Spleen (tissue), 11 donors: ENCODE results near the gene PRSS27. TPM values are rescaled to one million over a fixed set of nuclear protein-coding genes. Genes with fewer than 3 reads are reported as not detected.
A peak's percentile ranks its signal among the peaks of the same experiment; 100 is the strongest.
"Not testable (repeated sequence)": the region's sequence is repeated elsewhere in the genome, so short reads cannot be mapped to it uniquely, and the experiment has no call there.

Source experiments
- DNase-seq: peaks from one replicate; pipeline ENCODE4 v3.0.0-alpha.2; 2020
- H3K27ac ChIP-seq, 8 donors: fragments of 200-600 bp; sonication (generic) in 7 of 8; 1 replicate in 4 of 8; 2 replicates in 4 of 8; pipeline versions ENCODE4 v1.5.0 to v1.8.0; 2016 to 2021; ENCODE audit warnings: inconsistent platforms in 4 of 8, mild to moderate bottlenecking in 4 of 8, moderate library complexity in 1 of 8
- H3K27me3 ChIP-seq, 7 donors: fragments of 200-600 bp; sonication (generic) in 6 of 7; replicated peaks in 1 of 7; 1 replicate in 4 of 7; 2 replicates in 3 of 7; pipeline versions ENCODE4 v1.5.0 to v1.8.0; 2016 to 2021; ENCODE audit warnings: inconsistent platforms in 3 of 7, mild to moderate bottlenecking in 1 of 7
- H3K36me3 ChIP-seq, 6 donors: fragments of 200-600 bp; sonication (generic) in 5 of 6; 1 replicate in 4 of 6; 2 replicates in 2 of 6; pipeline versions ENCODE4 v1.5.0 to v1.8.0; 2016 to 2021; ENCODE audit warnings: inconsistent platforms in 2 of 6
- H3K4me1 ChIP-seq, 6 donors: fragments of 200-600 bp; sonication (generic) in 5 of 6; 1 replicate in 3 of 6; 2 replicates in 3 of 6; pipeline versions ENCODE4 v1.5.0 to v1.8.0; 2016 to 2021; ENCODE audit warnings: inconsistent platforms in 3 of 6
- H3K4me3 ChIP-seq, 8 donors: fragments of 200-600 bp; sonication (generic) in 7 of 8; 1 replicate in 4 of 8; 2 replicates in 4 of 8; pipeline versions ENCODE4 v1.5.0 to v1.8.0; 2016 to 2021; ENCODE audit warnings: inconsistent platforms in 4 of 8, mild to moderate bottlenecking in 4 of 8, moderate library complexity in 2 of 8
- H3K9me3 ChIP-seq, 8 donors: fragments of 200-600 bp; sonication (generic) in 7 of 8; 1 replicate in 4 of 8; 2 replicates in 4 of 8; pipeline versions ENCODE4 v1.5.0 to v1.8.0; 2016 to 2021; ENCODE audit warnings: inconsistent platforms in 4 of 8
- POLR2A ChIP-seq, 3 donors: fragments of 450-650 bp; IDR thresholded peaks; one replicate each; pipeline ENCODE4 v1.5.1; 2017; ENCODE audit warnings: antibody characterized with exemption in 3 of 3, mild to moderate bottlenecking in 1 of 3
- POLR2AphosphoS5 ChIP-seq, 3 donors: sonication (generic); formaldehyde crosslinking; IDR thresholded peaks; one replicate each; pipeline ENCODE4 v1.5.1; 2017; ENCODE audit warnings: antibody characterized with exemption in 3 of 3
- WGBS, 5 donors: extraction: QIAGEN DNeasy Blood & Tissue Kit in 3 of 5; methylation state at CpG; one replicate each; pipeline versions ENCODE4 v1.1.5 to v1.1.7; 2013 to 2018; 5-methylcytosine and 5-hydroxymethylcytosine counted together
- intact Hi-C: fragments of 100-400 bp; cut with DNase I; formaldehyde crosslinking; loops from one replicate; pipeline ENCODE4 v1.15.0; 2023; ENCODE audit warnings: low total_unique reads
- polyA plus RNA-seq, 3 donors: library from polyadenylated mRNA; stranded (reverse); fragments of 200-250 nt; gene quantifications; one replicate each; pipeline ENCODE4 v1.2.1, GENCODE V29; 2013
- total RNA-seq, 7 donors: library from RNA; depleted of rRNA in 3 of 7; stranded (reverse); fragments of >200 nt in 3 of 7; fragmentation: NEBNext Ultra II Directional in 4 of 7; extraction: Animal tissue kit (Norgen Biotek cat#: 25700) in 4 of 7; gene quantifications; one replicate each; pipeline versions ENCODE4 v1.1.0 to v1.2.1, GENCODE V29; 2016 to 2021
- TF ChIP-seq, protein P1 (sequence below), 11 experiments: fragments of 200-600 bp in 7 of 11; fragments of 450-650 bp in 4 of 11; sonication (generic) in 4 of 11; IDR thresholded peaks in 8 of 11; conservative IDR thresholded peaks in 3 of 11; 1 replicate in 7 of 11; 2 replicates in 4 of 11; pipeline versions ENCODE4 v1.4.0 to v1.8.0; 2016 to 2021; ENCODE audit warnings: antibody characterized with exemption in 11 of 11, inconsistent platforms in 4 of 11, mild to moderate bottlenecking in 1 of 11
- donor health status: healthy with polysubstance abuse.
- donor health status: DM: no; HTN: no; CAD: no; lungs with moderate emphysema.
- donor health status: DM: no; HTN: no; CAD: no.
- donor health status: Bipolar disorder and iron deficiency.
- donor health status: healthy.
- donor health status: DM: no; HTN: no; CAD: no.
- donor health status: DM: yes; HTN: yes; CAD: no.

PRSS27 gene
- total and polyA plus RNA-seq, 10 donors = 0.84 to 2.1 (median 1.2) TPM

DNA sequence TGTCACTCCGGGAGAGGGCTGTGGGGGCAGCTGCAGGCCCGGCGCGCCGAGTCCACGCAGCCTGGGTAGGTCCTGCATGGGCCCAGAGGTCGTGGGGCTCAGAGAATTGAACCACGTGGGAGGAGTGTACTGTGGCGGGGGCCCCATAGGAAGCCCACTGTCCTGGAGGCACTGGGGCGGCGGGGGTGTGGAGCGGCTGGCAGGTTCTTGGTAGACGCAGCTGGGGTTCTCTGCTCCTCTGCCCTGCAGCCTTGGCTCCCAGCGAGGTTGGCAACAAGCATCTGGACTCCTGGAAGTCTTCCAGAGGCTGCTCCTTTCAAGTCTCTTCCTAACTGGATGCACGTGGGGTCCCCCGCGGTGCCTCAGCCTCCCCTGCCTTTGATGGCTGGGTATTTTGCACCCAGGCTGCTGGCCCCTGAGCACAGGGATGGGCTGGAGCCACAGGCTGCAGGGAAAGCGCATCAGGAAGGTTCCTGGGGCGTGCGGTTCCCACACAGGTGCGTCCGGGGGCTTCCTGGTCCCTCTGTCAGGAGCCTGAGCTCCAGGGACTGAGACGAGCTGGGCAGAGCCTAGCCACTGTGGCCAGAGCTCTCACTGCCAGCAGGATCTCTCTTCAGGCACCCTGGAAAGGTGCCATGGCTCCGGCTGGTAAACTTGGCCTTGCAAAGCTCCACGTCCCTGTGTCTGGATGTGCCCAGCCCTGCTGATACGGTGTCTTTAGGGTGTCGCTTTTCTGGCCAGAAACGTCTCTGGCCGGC, 28.4 kb downstream of the PRSS27 start:
- no peak overlapping the region for H3K4me3 ChIP-seq
- DNase-seq = no peak
- peak overlapping the region in 1 of 8 donors; percentile 33 for H3K27ac ChIP-seq
- TF ChIP-seq, protein P1, sequence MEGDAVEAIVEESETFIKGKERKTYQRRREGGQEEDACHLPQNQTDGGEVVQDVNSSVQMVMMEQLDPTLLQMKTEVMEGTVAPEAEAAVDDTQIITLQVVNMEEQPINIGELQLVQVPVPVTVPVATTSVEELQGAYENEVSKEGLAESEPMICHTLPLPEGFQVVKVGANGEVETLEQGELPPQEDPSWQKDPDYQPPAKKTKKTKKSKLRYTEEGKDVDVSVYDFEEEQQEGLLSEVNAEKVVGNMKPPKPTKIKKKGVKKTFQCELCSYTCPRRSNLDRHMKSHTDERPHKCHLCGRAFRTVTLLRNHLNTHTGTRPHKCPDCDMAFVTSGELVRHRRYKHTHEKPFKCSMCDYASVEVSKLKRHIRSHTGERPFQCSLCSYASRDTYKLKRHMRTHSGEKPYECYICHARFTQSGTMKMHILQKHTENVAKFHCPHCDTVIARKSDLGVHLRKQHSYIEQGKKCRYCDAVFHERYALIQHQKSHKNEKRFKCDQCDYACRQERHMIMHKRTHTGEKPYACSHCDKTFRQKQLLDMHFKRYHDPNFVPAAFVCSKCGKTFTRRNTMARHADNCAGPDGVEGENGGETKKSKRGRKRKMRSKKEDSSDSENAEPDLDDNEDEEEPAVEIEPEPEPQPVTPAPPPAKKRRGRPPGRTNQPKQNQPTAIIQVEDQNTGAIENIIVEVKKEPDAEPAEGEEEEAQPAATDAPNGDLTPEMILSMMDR (IDR thresholded peaks at IDR 0.05 in 8 of 11, conservative IDR thresholded peaks at IDR 0.05 in 3 of 11) = no peak
- peak in 1 of 3 donors; percentile 35 for TF ChIP-seq POLR2AphosphoS5 (IDR thresholded peaks at IDR 0.05)
- no peak for TF ChIP-seq POLR2A (IDR thresholded peaks at IDR 0.05)
- H3K4me1 ChIP-seq = peaks cover 12 to 56% (median 45%) of the 10 kb centered on the region in 6 donors
- intact Hi-C loops = no loop called here
- peaks cover 0 to 47% (median 27%) of the 10 kb centered on the region in 6 donors for H3K36me3 ChIP-seq
- 88 to 93% (median 91%) methylated on average over 20 to 29 of the region's 29 CpGs for WGBS, 5 donors
- H3K27me3 ChIP-seq = no peaks in the 10 kb centered on the region
- no peaks in the 10 kb centered on the region for H3K9me3 ChIP-seq

DNA sequence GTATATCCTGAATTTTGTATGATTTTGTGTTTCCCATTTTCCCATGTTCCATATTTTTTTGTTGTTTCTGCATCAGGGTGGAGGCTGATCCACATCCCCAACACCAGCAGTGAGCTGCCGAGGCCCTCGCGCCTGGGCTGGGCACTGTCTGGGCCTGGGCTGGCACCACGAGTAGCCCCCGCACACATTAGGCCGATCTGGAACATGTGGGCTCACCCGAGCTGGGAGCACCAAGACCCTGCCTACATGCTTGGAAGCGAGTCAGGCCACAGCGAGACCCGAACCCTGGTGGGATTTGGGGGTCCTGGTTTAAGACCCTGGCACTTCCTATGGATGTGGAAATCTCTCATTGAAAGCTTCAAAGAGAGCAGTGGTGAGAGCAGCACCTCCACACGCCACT, 29.2 kb downstream of the PRSS27 start:
- TF ChIP-seq, protein P1 (IDR thresholded peaks at IDR 0.05 in 8 of 11, conservative IDR thresholded peaks at IDR 0.05 in 3 of 11) = no peak
- TF ChIP-seq POLR2AphosphoS5 (IDR thresholded peaks at IDR 0.05) (no peak), POLR2A (IDR thresholded peaks at IDR 0.05) (no peak)
- H3K9me3 ChIP-seq = no peaks in the 10 kb centered on the region
- 92 to 95% (median 94%) methylated on average over 11 of the region's 11 CpGs for WGBS, 5 donors
- H3K36me3 ChIP-seq = peaks cover 0 to 40% (median 25%) of the 10 kb centered on the region in 6 donors
- peaks cover 12 to 57% (median 46%) of the 10 kb centered on the region in 6 donors for H3K4me1 ChIP-seq
- H3K27ac ChIP-seq = no peak overlapping the region
- intact Hi-C loops = no loop called here
- DNase-seq = no peak
- H3K4me3 ChIP-seq = no peak overlapping the region
- H3K27me3 ChIP-seq = no peaks in the 10 kb centered on the region

DNA sequence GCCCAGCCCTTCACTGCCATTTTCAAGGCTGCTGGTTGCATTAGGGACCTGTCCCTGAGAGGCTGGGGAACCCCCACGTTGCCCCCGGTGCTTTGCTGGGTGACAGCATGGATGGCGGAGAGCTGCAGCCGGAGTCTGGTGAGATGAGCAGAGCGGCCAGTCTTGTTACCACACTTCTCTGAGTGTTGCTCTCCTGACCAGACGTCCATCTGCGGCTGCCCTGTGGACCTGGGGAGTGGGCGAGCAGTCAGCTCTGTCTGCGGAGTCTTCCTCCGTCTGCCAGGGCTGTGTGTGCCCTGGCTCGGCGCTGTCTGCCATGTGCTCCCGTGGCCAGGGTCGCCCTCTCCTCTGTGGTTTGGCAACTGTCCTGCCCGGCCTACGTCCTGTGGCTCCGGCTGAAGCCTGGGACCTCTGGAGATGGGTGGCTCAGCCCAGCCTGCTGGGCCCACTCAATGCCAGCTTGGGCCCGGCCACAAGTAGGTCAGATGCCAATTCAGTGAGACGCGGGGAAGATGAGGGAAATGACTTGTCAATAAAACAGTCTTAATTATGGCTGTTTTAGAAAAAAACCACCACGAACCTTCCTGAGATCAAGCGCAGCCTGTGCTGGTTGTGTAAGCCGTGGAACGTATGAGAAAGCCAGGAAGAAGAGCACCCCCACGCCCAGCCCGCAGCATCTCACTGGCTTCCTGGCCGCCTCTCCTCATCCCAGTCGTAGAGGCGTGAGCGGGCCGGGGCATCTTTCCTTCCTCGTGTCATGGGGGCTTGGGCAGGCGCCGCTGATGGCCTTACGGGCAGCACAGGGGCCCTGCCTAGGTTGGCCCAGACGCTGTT, 29.8 kb downstream of the PRSS27 start:
- H3K4me1 ChIP-seq = peaks cover 12 to 60% (median 46%) of the 10 kb centered on the region in 6 donors
- H3K4me3 ChIP-seq = no peak overlapping the region
- peaks cover 0 to 40% (median 25%) of the 10 kb centered on the region in 6 donors for H3K36me3 ChIP-seq
- H3K9me3 ChIP-seq = no peaks in the 10 kb centered on the region
- TF ChIP-seq POLR2A (IDR thresholded peaks at IDR 0.05) = no peak
- TF ChIP-seq, protein P1 (IDR thresholded peaks at IDR 0.05 in 8 of 11, conservative IDR thresholded peaks at IDR 0.05 in 3 of 11) = no peak
- TF ChIP-seq POLR2AphosphoS5 (IDR thresholded peaks at IDR 0.05) = no peak
- no peaks in the 10 kb centered on the region for H3K27me3 ChIP-seq
- WGBS, 5 donors = 61 to 74% (median 68%) methylated on average over 20 to 36 of the region's 36 CpGs
- peak; percentile 51 for DNase-seq
- no peak overlapping the region for H3K27ac ChIP-seq
- intact Hi-C loops = no loop called here

DNA sequence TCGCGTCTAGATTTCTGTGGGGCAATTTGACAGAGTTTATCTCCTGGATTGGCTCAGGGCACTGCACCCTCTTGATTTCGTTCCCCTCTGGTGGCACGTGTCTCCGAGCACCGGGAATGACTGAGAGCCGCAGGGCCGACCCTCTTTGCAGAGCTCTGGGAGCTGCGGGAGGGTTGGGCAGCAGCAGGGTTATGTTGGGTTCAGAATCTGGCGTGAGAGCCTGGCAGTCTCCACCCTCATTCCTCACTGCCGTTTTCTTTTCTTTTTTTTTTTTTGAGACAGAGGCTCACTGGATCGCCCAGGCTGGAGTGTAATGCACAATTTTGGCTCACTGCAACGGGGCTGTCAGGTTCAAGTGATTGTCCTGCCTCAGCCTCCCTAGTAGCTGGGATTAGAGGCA, 30.6 kb downstream of the PRSS27 start:
- H3K4me1 ChIP-seq = peaks cover 15 to 65% (median 51%) of the 10 kb centered on the region in 6 donors
- intact Hi-C loops = not testable (repeated sequence)
- 76 to 89% (median 82%) methylated on average over 2 to 7 of the region's 13 CpGs for WGBS, 5 donors

More for the DNA sequence above, 30.6 kb downstream of the PRSS27 start:
- not testable (repeated sequence) for H3K9me3 ChIP-seq, H3K27ac ChIP-seq, H3K27me3 ChIP-seq, DNase-seq, H3K4me3 ChIP-seq
- H3K36me3 ChIP-seq = peaks cover 0 to 40% (median 25%) of the 10 kb centered on the region in 6 donors
